Coronary artery (tissue), 2 donors: ENCODE data around the gene IGF1.

Experiments used
- DNase-seq: peaks from one replicate; pipeline ENCODE4 v3.0.0-alpha.2; 2017; ENCODE audit warnings: low spot score
- H3K27ac ChIP-seq, 2 donors: fragments of 200-600 bp; sonication (generic); one replicate each; pipeline ENCODE4 v1.5.1; 2016 to 2019
- H3K4me3 ChIP-seq: fragments of 200-600 bp; sonication (generic); 2 replicates; pipeline ENCODE4 v1.5.1; 2016; ENCODE audit warnings: mild to moderate bottlenecking, moderate library complexity
- TF ChIP-seq, protein P1 (sequence below): fragments of 200-600 bp; sonication (generic); IDR thresholded peaks from one replicate; pipeline ENCODE4 v1.5.1; 2019; ENCODE audit warnings: antibody characterized with exemption

IGF1 gene

DNA sequence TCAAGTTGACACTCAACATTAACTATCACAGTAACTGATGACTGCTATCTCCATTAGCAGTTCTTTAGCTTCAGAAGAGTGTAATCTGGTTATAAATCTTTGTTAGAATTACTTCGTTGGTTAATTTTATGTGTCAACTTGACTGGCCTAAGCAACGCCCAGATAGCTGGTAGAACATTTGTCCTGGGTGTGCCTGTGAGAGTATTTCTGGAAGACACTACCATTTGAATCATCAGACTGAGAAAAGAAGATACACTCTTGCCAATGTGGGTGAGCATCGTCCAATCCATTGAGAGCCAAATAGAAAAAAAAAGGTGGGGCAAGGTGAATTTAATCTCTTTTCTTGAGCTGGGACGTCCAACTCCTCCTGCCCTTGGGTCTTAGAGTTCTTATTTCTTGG is 129.0 kb downstream of the IGF1 start:
- no peak overlapping the region for H3K4me3 ChIP-seq
- H3K27ac ChIP-seq, result no peak overlapping the region
- DNase-seq, result no peak
- TF ChIP-seq, protein P1, sequence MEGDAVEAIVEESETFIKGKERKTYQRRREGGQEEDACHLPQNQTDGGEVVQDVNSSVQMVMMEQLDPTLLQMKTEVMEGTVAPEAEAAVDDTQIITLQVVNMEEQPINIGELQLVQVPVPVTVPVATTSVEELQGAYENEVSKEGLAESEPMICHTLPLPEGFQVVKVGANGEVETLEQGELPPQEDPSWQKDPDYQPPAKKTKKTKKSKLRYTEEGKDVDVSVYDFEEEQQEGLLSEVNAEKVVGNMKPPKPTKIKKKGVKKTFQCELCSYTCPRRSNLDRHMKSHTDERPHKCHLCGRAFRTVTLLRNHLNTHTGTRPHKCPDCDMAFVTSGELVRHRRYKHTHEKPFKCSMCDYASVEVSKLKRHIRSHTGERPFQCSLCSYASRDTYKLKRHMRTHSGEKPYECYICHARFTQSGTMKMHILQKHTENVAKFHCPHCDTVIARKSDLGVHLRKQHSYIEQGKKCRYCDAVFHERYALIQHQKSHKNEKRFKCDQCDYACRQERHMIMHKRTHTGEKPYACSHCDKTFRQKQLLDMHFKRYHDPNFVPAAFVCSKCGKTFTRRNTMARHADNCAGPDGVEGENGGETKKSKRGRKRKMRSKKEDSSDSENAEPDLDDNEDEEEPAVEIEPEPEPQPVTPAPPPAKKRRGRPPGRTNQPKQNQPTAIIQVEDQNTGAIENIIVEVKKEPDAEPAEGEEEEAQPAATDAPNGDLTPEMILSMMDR, result no peak

DNA sequence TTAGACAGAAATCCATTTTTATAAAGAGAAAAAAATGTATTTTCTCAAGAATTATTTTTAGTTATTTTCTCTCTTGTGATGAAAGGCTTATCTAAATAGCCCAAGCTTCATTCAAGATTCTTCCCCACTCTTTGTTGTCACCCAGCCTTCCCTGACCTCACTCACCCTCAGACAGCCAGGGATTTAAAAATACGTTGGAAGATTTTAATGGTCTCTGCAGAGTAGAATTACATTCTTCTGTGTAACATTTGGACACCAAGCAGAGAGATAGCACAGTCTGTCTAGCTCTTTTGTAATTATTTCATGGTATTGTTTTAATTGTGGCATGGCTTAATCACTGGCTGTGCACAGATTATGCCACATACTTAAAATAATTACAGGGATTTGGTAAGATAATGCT is 130.3 kb downstream of the IGF1 start:
- TF ChIP-seq, protein P1, result no peak
- DNase-seq, result no peak
- H3K27ac ChIP-seq, result no peak overlapping the region
- no peak overlapping the region for H3K4me3 ChIP-seq

- Histone ChIP-seq H3K4me3 (no peak overlapping the region), H3K27ac (no peak overlapping the region)
- TF ChIP-seq, protein P1, result no peak
- no peak for DNase-seq
Observed at GRCh38 chr12:102349079-102349478, 131.3 kb downstream of the IGF1 start.

- DNase-seq, result no peak
- no peak overlapping the region for H3K4me3 ChIP-seq
- no peak overlapping the region for H3K27ac ChIP-seq
- TF ChIP-seq, protein P1, result no peak
Observed at GRCh38 chr12:102347811-102348210, 132.6 kb downstream of the IGF1 start.
